ENCODE data around the gene PRDM16.

Gene PRDM16

GRCh38 chr1:3366126-3367051, 297.4 kb downstream of the PRDM16 start:
- no peak for DNase-seq

- no peak for DNase-seq
These were observed 298.4 kb downstream of the PRDM16 start for GRCh38 chr1:3367376-3367775.

GRCh38 chr1:3368059-3368458, 299.1 kb downstream of the PRDM16 start:
- no peak for DNase-seq

- DNase-seq: no peak
These were observed 299.9 kb downstream of the PRDM16 start for GRCh38 chr1:3368711-3369445.

- no peak for DNase-seq
These were observed 300.6 kb downstream of the PRDM16 start for GRCh38 chr1:3369446-3370076.

GRCh38 chr1:3370856-3371703, 302.1 kb downstream of the PRDM16 start:
- DNase-seq: no peak

- no peak for DNase-seq
These were observed 303.3 kb downstream of the PRDM16 start for GRCh38 chr1:3372317-3372716.

- DNase-seq: no peak
These were observed 304.2 kb downstream of the PRDM16 start for GRCh38 chr1:3373175-3373574.

- DNase-seq: no peak
These were observed 304.9 kb downstream of the PRDM16 start for GRCh38 chr1:3373700-3374405.

- DNase-seq: no peak
These were observed 306.2 kb downstream of the PRDM16 start for GRCh38 chr1:3375245-3375644.

- no peak for DNase-seq
These were observed 308.2 kb downstream of the PRDM16 start for GRCh38 chr1:3377166-3377565.

GRCh38 chr1:3377604-3378279, 308.7 kb downstream of the PRDM16 start:
- no peak for DNase-seq

- no peak for DNase-seq
These were observed 309.6 kb downstream of the PRDM16 start for GRCh38 chr1:3378411-3379208.

GRCh38 chr1:3379934-3380333, 310.9 kb downstream of the PRDM16 start:
- DNase-seq: no peak

GRCh38 chr1:3380469-3380868, 311.5 kb downstream of the PRDM16 start:
- no peak for DNase-seq

GRCh38 chr1:3381901-3382300, 312.9 kb downstream of the PRDM16 start:
- DNase-seq: no peak

GRCh38 chr1:3382326-3383057, 313.5 kb downstream of the PRDM16 start:
- DNase-seq: no peak

GRCh38 chr1:3383679-3384078, 314.7 kb downstream of the PRDM16 start:
- DNase-seq: no peak

- no peak for DNase-seq
These were observed 315.4 kb downstream of the PRDM16 start for GRCh38 chr1:3384407-3384806.

Measured in NCI-H1436 treated with DMSO at 0.1 percent for 48 hours (cell line).